RWPE2 (cell line): Measurements from ENCODE around the gene DSTN.

Experiments
- ATAC-seq: fragments of 200-7000 bp; cut with Tn5 transposase; 3 replicates; pipeline ENCODE4 v1.9.1; 2021; ENCODE audit warnings: low read depth
- DNase-seq: peaks from one replicate; pipeline ENCODE4 v3.0.0-alpha.2; 2020; ENCODE audit warnings: low spot score
- H3K27ac ChIP-seq: fragments of 450-650 bp; 2 replicates; pipeline ENCODE4 v1.5.1; 2017; ENCODE audit warnings: mild to moderate bottlenecking; ENCODE audit not compliant: poor library complexity, severe bottlenecking
- H3K27me3 ChIP-seq: fragments of 250-450 bp; sonication (Bioruptor Pico); 2 replicates; pipeline ENCODE4 v1.5.1; 2021; ENCODE audit warnings: mild to moderate bottlenecking, moderate library complexity; ENCODE audit not compliant: insufficient read depth, poor library complexity, severe bottlenecking
- H3K36me3 ChIP-seq: fragments of 250-450 bp; sonication (Bioruptor Pico); 2 replicates; pipeline ENCODE4 v1.5.1; 2020; ENCODE audit warnings: low read depth, mild to moderate bottlenecking, moderate library complexity
- H3K4me1 ChIP-seq: fragments of 250-450 bp; sonication (Bioruptor Pico); 2 replicates; pipeline ENCODE4 v1.5.1; 2021; ENCODE audit warnings: mild to moderate bottlenecking, moderate library complexity; ENCODE audit not compliant: insufficient read depth, poor library complexity, severe bottlenecking
- H3K4me3 ChIP-seq: fragments of 250-450 bp; sonication (Bioruptor Pico); 2 replicates; pipeline ENCODE4 v1.5.1; 2021; ENCODE audit warnings: mild to moderate bottlenecking, moderate library complexity; ENCODE audit not compliant: severe bottlenecking
- H3K9me3 ChIP-seq: fragments of 250-450 bp; sonication (Bioruptor Pico); 2 replicates; pipeline ENCODE4 v1.5.1; 2021; ENCODE audit warnings: mild to moderate bottlenecking, moderate library complexity; ENCODE audit not compliant: severe bottlenecking
- CTCF ChIP-seq: fragments of 450-650 bp; IDR thresholded peaks from one replicate; pipeline ENCODE4 v1.5.1; 2017; ENCODE audit warnings: mild to moderate bottlenecking, moderate library complexity; ENCODE audit not compliant: poor library complexity, severe bottlenecking

DSTN gene

GRCh38 chr20:17622851-17623508 lies 53.1 kb downstream of the DSTN start:
- Histone ChIP-seq H3K27me3 (no peaks in the 10 kb centered on the region), H3K27ac (no peak overlapping the region), H3K4me3 (no peak overlapping the region), H3K4me1 (no peaks in the 10 kb centered on the region), H3K36me3 (peaks cover 70% of the 10 kb centered on the region), H3K9me3 (no peaks in the 10 kb centered on the region)
- DNase-seq = peak; percentile 46
- ATAC-seq = no peak
- TF ChIP-seq CTCF = no peak

DNA sequence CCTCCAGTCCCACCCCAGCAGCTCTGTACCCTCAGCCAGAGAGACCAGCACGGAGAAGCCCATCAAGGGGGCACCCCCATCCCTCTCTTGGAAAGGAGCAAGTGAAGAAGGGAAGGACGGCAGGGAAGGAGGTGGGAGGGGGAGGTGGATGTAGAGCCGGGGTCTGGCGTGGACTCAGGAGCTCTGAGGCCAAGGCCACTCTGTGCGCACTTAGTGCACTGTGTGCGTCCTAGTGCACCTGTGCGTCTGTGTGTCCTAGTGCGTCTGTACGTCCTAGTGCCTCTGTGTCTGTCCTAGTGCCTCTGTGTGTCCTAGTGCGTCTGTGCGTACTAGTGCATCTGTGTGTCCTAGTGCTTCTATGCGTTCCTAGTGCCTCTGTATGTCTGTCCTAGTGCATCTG lies 54.2 kb downstream of the DSTN start:
- no peak for ATAC-seq
- peak; percentile 43 for DNase-seq
- Histone ChIP-seq H3K9me3 (no peaks in the 10 kb centered on the region), H3K4me3 (no peak overlapping the region), H3K27ac (no peak overlapping the region), H3K27me3 (no peaks in the 10 kb centered on the region), H3K36me3 (peaks cover 74% of the 10 kb centered on the region), H3K4me1 (no peaks in the 10 kb centered on the region)
- no peak for TF ChIP-seq CTCF

DNA sequence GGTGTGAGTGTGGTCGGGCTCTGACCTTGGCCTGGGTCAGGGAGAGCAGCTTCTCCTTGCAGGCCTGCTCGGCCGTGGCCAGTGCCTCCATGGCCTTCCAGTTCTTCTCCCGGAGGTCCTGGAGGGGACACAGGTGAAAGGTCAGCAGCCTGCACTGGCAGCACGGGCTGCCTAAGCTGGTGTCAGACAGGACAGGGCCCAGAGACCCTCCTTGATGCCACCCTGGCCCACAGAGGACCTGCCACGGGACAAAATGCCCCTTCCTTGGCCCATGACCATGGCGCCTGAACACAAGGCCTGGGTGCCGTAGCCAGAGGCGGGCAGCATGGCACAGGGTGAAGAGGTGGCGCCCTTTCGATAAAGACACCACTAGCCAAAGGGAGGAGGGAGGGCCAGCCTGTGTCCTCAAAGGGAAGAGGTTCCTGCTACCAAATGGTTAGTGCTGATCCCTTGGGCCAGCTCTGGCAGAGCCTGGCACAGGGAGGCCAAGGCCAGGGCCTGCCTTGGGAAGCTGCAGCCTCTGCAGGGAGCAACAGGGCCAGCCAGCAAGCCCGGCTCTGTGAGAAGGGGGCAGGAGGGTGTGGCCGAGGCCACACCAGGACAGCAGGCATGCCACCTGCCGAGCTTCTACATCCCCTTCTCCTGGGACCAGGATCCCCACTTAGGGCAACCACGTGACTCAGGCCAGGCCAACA lies 54.8 kb downstream of the DSTN start:
- Histone ChIP-seq H3K36me3 (peaks cover 73% of the 10 kb centered on the region), H3K27ac (no peak overlapping the region), H3K9me3 (no peaks in the 10 kb centered on the region), H3K27me3 (no peaks in the 10 kb centered on the region), H3K4me3 (no peak overlapping the region), H3K4me1 (no peaks in the 10 kb centered on the region)
- TF ChIP-seq CTCF = no peak
- ATAC-seq (no peak), DNase-seq (peak; percentile 51)

- H3K27me3 ChIP-seq = no peaks in the 10 kb centered on the region
- DNase-seq (peak; percentile 61), ATAC-seq (no peak)
- no peak overlapping the region for H3K4me3 ChIP-seq
- H3K36me3 ChIP-seq = peaks cover 73% of the 10 kb centered on the region
- H3K9me3 ChIP-seq = no peaks in the 10 kb centered on the region
- no peaks in the 10 kb centered on the region for H3K4me1 ChIP-seq
- no peak overlapping the region for H3K27ac ChIP-seq
- no peak for TF ChIP-seq CTCF
Measured at GRCh38 chr20:17625246-17626051, 55.6 kb downstream of the DSTN start.
